ENCODE data around the gene SMAP1.

SMAP1 gene

DNA sequence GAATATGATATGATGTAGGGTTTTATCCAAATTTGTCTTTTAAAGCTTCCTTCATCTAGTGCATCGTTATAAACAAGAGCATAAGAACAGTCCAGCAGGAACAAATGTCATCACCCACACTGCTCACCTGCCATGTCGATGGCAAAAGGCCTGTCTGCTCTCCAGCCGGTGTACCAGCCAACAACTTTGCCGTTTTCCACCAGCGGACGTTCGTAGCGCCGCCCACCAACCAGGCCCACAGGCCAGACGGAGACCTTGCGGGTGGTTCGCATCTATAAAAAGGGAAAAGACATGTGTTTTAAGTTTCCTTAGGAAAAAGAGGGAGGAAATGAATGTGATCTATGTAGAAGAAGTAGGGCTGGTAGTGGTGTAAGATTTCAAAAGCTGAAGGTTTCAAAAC lies 226.3 kb downstream of the SMAP1 start:
- DNase-seq (ENCODE audit: low read depth, low spot score): no peak

DNA sequence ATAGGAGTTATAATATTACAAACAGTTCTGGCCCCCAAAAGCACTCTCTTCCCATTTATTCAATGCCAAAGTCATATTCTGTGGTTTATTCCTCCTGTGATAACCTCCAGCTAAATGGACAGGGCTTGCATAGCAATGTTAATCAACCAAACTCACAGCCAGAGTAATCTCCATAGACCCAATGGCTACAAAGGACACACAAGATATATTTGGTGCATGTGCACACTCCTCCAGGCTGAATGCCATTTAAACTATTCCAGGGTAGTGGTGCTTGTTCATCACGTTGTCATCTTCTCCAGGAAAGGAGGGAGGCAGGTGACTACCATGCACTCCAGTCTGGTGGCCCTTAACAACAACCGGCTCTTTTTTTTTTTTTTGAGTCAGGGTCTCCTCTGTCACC lies 232.4 kb downstream of the SMAP1 start:
- no peak for DNase-seq (ENCODE audit: low read depth, low spot score)

DNA sequence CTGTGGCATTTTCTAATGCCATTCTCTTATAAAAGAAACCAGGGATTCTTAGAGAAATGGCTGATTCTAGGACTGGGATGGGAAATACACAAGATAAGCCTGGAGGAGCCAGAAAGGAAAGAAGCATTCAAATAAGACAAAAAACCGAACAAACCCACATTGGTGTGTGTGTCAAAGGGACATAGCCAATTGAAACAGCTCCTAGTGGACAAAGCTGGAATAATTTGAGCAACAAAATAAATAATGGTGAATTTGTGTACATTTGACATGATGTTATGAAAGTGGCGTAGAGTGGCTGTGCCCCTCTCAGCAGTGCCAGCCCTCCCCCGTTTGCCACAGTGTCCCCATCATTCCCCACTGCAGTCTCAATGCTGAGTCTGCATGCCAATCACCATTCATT lies 233.6 kb downstream of the SMAP1 start:
- DNase-seq (ENCODE audit: low read depth, low spot score): no peak

DNA sequence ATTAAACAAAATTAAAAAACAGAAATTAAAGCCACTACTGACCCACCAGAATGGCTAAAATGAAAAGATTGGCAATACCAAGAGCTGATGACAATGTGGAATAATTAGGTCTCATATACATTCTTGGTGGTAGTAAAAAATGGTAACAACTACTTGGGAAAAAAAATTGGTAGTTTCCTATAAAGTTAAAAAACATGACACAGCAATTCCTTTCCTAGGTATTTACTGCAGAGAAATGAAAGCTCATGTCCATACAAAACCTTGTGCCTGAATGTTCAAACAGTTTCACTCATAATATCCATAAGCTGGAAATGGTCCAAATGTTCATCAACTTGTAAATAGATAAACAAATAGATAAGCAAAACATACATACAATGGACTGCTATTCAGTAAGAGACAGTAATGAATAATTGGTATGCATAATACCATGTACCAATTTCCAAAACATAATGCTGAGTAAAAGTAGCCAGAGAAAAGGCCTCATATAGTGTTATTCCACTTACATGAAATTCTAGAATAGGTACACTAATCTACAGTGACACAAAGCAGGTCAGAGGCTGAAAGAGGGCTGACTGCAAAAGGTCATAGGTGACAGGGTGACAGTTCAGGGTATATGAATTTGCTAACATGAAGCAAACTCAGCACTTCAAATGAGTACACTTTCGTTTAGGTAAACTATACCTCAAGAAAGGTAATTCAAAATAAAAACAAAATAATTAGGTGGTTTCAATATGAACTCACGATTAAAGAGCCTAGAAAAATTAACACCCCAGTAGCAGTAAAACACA lies 236.2 kb downstream of the SMAP1 start:
- no peak for DNase-seq (ENCODE audit: low read depth, low spot score)

DNA sequence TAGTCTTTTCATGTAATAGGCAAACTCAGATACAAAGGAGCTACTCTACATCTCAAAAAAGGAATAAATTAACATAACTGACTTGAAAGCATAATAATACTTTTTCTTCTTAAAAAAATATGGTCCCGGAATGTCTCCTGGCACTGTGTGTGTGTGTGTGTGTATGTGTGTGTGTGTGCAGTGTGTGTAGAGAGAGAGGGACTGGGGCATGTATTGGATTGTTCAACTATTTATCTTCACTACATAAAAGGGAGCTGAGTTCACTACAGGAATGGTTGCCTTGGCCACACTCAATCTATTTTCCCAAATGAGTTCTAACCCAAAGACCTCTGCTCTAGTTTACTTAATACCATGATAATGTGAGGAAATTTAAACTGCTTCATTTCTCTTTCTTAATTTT lies 238.1 kb downstream of the SMAP1 start:
- DNase-seq (ENCODE audit: low read depth, low spot score): no peak

All from brain pericyte (primary cell).